Mesendoderm (in vitro differentiated cells): Measurements from ENCODE around the gene DCAF4.
"Not testable (repeated sequence)": the region's sequence is repeated elsewhere in the genome, so short reads cannot be mapped to it uniquely, and the experiment has no call there.

Experiments used
- DNase-seq: peaks from one replicate; pipeline ENCODE4 v3.0.0; 2013
- H2AK5ac ChIP-seq: 2 replicates; pipeline ENCODE4 v1.6.1; 2013; ENCODE audit warnings: low read length, inconsistent platforms
- H2BK120ac ChIP-seq: 2 replicates; pipeline ENCODE4 v1.6.1; 2013; ENCODE audit warnings: low read depth, mild to moderate bottlenecking, low read length, moderate library complexity, mixed read lengths
- H2BK15ac ChIP-seq: replicated peaks from 2 replicates; pipeline ENCODE4 v1.6.1; 2013; ENCODE audit warnings: low read depth, mild to moderate bottlenecking, moderate library complexity
- H2BK5ac ChIP-seq: 2 replicates; pipeline ENCODE4 v1.6.1; 2013; ENCODE audit warnings: low read length, inconsistent platforms
- H3K18ac ChIP-seq: 2 replicates; pipeline ENCODE4 v1.6.1; 2013; ENCODE audit warnings: mild to moderate bottlenecking, low read length, mixed read lengths
- H3K23ac ChIP-seq: one replicate; pipeline ENCODE4 v1.6.1; 2013; ENCODE audit warnings: low read length
- H3K27ac ChIP-seq: 2 replicates; pipeline ENCODE4 v1.5.1; 2013; ENCODE audit warnings: low read depth, mild to moderate bottlenecking, inconsistent platforms, low read length, moderate library complexity
- H3K27me3 ChIP-seq: 2 replicates; pipeline ENCODE4 v1.6.1; 2013; ENCODE audit warnings: low read length, control low read depth, mild to moderate bottlenecking, inconsistent platforms; ENCODE audit not compliant: insufficient read depth, poor library complexity
- H3K36me3 ChIP-seq: 2 replicates; pipeline ENCODE4 v1.6.1; 2013; ENCODE audit warnings: low read length, inconsistent platforms; ENCODE audit not compliant: control insufficient read depth, insufficient read depth
- H3K4ac ChIP-seq: one replicate; pipeline ENCODE4 v1.6.1; 2013; ENCODE audit warnings: low read depth, mild to moderate bottlenecking, low read length, moderate library complexity
- H3K4me1 ChIP-seq: 2 replicates; pipeline ENCODE4 v1.6.1; 2013; ENCODE audit warnings: low read depth, low read length, inconsistent platforms; ENCODE audit not compliant: control insufficient read depth
- H3K4me2 ChIP-seq: 2 replicates; pipeline ENCODE4 v1.6.1; 2013; ENCODE audit warnings: low read length
- H3K4me3 ChIP-seq: 2 replicates; pipeline ENCODE4 v1.5.1; 2013; ENCODE audit warnings: mild to moderate bottlenecking, low read length
- H3K56ac ChIP-seq: one replicate; pipeline ENCODE4 v1.6.1; 2013; ENCODE audit warnings: low read length
- H3K79me1 ChIP-seq: 2 replicates; pipeline ENCODE4 v1.6.1; 2013; ENCODE audit warnings: low read length, inconsistent platforms
- H3K79me2 ChIP-seq: 2 replicates; pipeline ENCODE4 v1.6.1; 2013; ENCODE audit warnings: mild to moderate bottlenecking, low read length; ENCODE audit not compliant: control insufficient read depth, insufficient read depth
- H3K9ac ChIP-seq: 2 replicates; pipeline ENCODE4 v1.6.1; 2013; ENCODE audit warnings: low read length, inconsistent platforms
- H4K5ac ChIP-seq: one replicate; pipeline ENCODE4 v1.6.1; 2013; ENCODE audit warnings: low read length
- H4K8ac ChIP-seq: one replicate; pipeline ENCODE4 v1.6.1; 2013; ENCODE audit warnings: low read depth, mild to moderate bottlenecking, control low read depth, low read length, moderate library complexity
- WGBS: extraction: QIAGEN DNeasy Blood & Tissue Kit; methylation state at CpG from one replicate; pipeline ENCODE4 v1.1.7; 2013; ENCODE audit warnings: low lambda C conversion rate, missing lambda C conversion rate; ENCODE audit not compliant: insufficient coverage; ENCODE audit errors: extremely low coverage; 5-methylcytosine and 5-hydroxymethylcytosine counted together

DCAF4 gene

DNA sequence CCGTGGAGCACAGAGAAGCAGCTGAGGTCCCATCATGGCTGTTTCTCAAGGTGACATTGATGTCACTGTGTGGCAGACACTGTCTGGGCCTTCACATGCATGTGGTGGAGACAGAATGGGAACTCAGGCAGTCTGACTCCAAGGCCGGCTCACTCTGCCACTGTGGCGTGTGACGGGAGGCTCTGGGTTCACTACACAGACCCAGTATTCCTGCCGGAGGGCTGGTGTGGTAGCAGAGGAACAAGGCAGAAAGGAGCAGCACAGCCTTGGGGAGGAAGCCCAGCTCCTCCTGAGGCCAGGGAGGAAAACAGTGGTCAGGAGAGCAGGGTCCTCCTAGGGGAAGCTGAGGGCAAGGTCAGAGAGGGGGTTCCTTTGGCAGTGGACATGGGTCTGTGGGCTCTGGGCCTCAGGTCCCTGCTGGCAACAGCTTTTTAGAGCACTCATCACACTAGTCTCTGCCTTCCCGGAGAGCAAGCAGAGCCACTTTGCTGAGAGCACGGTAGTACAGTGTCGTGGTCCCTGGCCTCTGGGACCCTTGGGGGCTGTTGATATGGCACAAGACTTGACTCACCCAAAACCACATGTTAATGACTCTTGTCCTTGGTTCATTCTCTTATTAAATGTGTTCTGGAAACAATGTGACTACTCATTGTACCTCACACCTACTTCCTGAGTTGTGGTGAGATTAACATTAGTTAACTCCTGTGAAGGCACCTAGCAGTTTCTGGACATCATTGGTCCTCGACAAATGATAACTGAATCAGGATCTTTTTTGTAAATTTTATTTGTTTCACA lies 21.3 kb downstream of the DCAF4 start:
- no CpG with 5 or more reads among the region's 9 CpGs for WGBS

DNA sequence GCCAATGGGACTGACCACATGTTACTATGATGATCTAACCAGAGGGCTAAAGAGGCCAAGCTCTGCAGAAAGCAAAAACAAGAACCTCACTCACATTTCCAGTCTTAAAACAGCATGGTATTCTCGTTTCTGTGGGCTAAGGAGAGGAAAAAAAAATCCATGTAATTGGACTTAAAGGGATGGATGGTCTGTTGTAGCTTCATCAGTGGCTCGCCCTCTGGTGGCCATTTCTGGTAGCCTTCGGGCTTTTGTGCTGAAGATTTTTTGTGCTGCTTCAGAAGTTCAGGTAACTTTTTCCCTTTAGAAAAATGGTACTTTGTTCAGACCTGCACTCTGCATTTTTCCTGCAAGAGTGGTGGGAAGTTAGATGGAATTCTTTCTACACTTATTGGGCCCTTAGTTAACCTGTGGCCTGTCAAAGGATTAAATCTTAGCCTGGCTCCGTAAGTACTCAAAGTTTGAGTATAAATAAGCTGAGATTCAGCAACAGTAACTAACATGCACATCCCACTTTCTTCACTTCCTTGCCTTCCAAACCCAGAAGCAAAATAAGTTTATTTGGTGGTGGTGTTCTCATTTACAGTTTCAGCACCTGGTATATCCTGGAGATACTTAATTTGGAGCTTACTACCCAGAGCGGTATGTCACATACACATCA lies 22.3 kb downstream of the DCAF4 start:
- no CpG with 5 or more reads among the region's 5 CpGs for WGBS
- Histone ChIP-seq H3K4ac (no peak overlapping the region), H3K9ac (no peak overlapping the region)

More for the DNA sequence above, 21.3 kb downstream of the DCAF4 start:
- H4K5ac ChIP-seq = no peak overlapping the region
- H3K4me1 ChIP-seq = no peaks in the 10 kb centered on the region
- no peak for DNase-seq
- no peak overlapping the region for H3K18ac ChIP-seq
- H3K79me1 ChIP-seq = no peaks in the 10 kb centered on the region
- H2BK5ac ChIP-seq = no peak overlapping the region
- no peak overlapping the region for H3K4me3 ChIP-seq
- no peak overlapping the region for H3K23ac ChIP-seq
- H4K8ac ChIP-seq = no peak overlapping the region
- no peak overlapping the region for H3K56ac ChIP-seq
- no peak overlapping the region for H3K27ac ChIP-seq
- no peaks in the 10 kb centered on the region for H3K79me2 ChIP-seq
- no peak overlapping the region for H3K4ac ChIP-seq
- H3K9ac ChIP-seq = no peak overlapping the region
- no peak overlapping the region for H2BK120ac ChIP-seq
- no peaks in the 10 kb centered on the region for H3K27me3 ChIP-seq
- H2BK15ac ChIP-seq = no peak overlapping the region
- H2AK5ac ChIP-seq = no peak overlapping the region
- peaks cover 2% of the 10 kb centered on the region for H3K36me3 ChIP-seq
- H3K4me2 ChIP-seq = no peak overlapping the region

DNA sequence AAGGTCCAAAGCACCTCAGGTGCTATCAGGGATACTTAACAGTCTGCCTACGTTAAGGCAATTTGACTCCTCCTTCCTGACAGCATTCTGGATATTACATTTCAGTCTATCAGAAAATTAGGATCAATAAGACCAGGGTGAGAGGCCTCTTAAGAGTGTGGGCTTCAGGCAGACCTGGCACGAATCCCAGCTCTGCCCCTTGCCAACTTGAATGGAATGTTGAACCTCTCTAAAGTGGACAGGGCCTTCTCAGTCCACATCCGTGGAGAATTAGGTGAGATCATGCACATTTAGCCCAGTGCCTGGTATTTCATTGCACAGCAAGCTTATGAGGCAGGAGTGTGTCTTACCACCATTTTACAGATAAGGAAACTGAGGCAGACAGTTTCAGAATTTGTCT lies 25.9 kb downstream of the DCAF4 start:
- DNase-seq = no peak
- Histone ChIP-seq H3K79me1 (no peaks in the 10 kb centered on the region), H3K79me2 (no peaks in the 10 kb centered on the region), H3K4ac (no peak overlapping the region), H3K4me2 (no peak overlapping the region), H3K56ac (no peak overlapping the region), H3K9ac (no peak overlapping the region), H3K27me3 (no peaks in the 10 kb centered on the region), H2BK120ac (no peak overlapping the region), H2BK15ac (no peak overlapping the region), H2AK5ac (no peak overlapping the region), H3K36me3 (peaks cover 2% of the 10 kb centered on the region), H4K8ac (no peak overlapping the region), H3K4me1 (no peaks in the 10 kb centered on the region), H3K27ac (no peak overlapping the region), H3K18ac (no peak overlapping the region), H4K5ac (no peak overlapping the region), H3K23ac (no peak overlapping the region), H3K4me3 (no peak overlapping the region), H2BK5ac (no peak overlapping the region)
- WGBS = no CpG with 5 or more reads among the region's 3 CpGs

More for the DNA sequence above, 22.3 kb downstream of the DCAF4 start:
- Histone ChIP-seq H3K27me3 (no peaks in the 10 kb centered on the region), H3K79me2 (no peaks in the 10 kb centered on the region), H2BK15ac (no peak overlapping the region), H2AK5ac (no peak overlapping the region), H3K4me1 (no peaks in the 10 kb centered on the region), H4K5ac (no peak overlapping the region), H3K4me3 (no peak overlapping the region), H3K27ac (no peak overlapping the region), H3K4me2 (no peak overlapping the region), H3K18ac (no peak overlapping the region), H3K79me1 (no peaks in the 10 kb centered on the region), H3K36me3 (peaks cover 2% of the 10 kb centered on the region), H4K8ac (no peak overlapping the region), H2BK5ac (no peak overlapping the region), H3K56ac (no peak overlapping the region), H3K23ac (no peak overlapping the region), H2BK120ac (no peak overlapping the region)
- peak; percentile 60 for DNase-seq

DNA sequence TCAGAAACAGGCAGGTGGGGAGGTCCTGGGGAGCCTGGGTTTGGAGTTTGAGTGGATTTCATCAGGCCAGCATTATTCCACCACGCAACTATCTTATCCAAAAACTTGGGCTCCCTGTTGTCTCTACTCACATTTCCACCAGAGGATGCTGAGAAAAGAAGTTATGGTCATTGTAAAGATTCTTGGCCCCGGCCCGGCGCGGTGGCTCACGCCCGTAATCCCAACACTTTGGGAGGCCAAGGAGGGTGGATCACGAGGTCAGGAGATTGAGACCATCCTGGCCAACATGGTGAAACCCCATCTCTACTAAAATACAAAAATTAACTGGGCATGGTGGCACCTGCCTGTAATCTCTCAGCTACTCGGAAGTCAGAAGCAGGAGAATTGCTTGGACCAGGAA lies 30.5 kb downstream of the DCAF4 start:
- not testable (repeated sequence) for H2BK120ac ChIP-seq, H3K56ac ChIP-seq, H3K18ac ChIP-seq, H3K79me2 ChIP-seq, H2BK5ac ChIP-seq, H3K79me1 ChIP-seq, H2BK15ac ChIP-seq, H3K23ac ChIP-seq, H3K9ac ChIP-seq, H3K4me1 ChIP-seq, H3K4ac ChIP-seq, H3K4me2 ChIP-seq, H3K27me3 ChIP-seq, H4K8ac ChIP-seq, DNase-seq, H3K36me3 ChIP-seq, H2AK5ac ChIP-seq, H3K4me3 ChIP-seq, H4K5ac ChIP-seq, H3K27ac ChIP-seq
- WGBS = no CpG with 5 or more reads among the region's 9 CpGs

DNA sequence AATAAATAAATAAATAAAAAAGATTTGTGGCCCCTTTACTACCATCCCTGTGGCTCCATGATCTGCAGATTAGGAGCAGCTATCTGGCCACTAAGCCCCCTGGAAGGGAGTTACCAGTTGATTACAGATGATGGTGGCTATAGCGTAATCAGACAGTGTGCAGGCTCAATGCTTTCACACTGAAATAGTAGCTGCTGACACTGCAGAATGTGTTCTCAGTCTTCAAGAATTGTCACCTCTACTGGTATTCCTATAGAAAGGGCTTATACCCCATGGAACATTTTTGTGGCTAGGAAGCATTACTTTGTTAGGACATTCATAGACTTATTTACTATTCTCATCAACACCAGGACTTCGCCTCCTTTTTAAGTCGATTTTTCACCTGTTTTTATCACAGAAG lies 30.9 kb downstream of the DCAF4 start:
- WGBS = no CpG with 5 or more reads among the region's 3 CpGs
- Histone ChIP-seq H4K5ac (no peak overlapping the region), H2BK15ac (no peak overlapping the region), H3K18ac (no peak overlapping the region), H3K27me3 (no peaks in the 10 kb centered on the region), H3K4ac (no peak overlapping the region), H2BK120ac (no peak overlapping the region), H3K56ac (no peak overlapping the region), H2AK5ac (no peak overlapping the region), H3K27ac (no peak overlapping the region), H3K79me1 (no peaks in the 10 kb centered on the region), H3K23ac (no peak overlapping the region), H3K79me2 (no peaks in the 10 kb centered on the region), H3K4me1 (no peaks in the 10 kb centered on the region), H4K8ac (no peak overlapping the region), H3K36me3 (peaks cover 7% of the 10 kb centered on the region), H3K9ac (no peak overlapping the region), H3K4me2 (no peak overlapping the region), H3K4me3 (no peak overlapping the region), H2BK5ac (no peak overlapping the region)
- no peak for DNase-seq
